NB4 (cell line): ENCODE measurements around the gene TADA3.
"Not testable (repeated sequence)": the region's sequence is repeated elsewhere in the genome, so short reads cannot be mapped to it uniquely, and the experiment has no call there.

Source experiments
- DNase-seq: peaks from one replicate; pipeline ENCODE4 v3.0.0; 2010; ENCODE audit warnings: low read depth
- H3K4me3 ChIP-seq: one replicate; pipeline ENCODE4 v1.5.1; 2011; ENCODE audit warnings: mild to moderate bottlenecking, low read depth, low read length, moderate library complexity
- CTCF ChIP-seq: IDR thresholded peaks from one replicate; pipeline ENCODE4 v1.5.1; 2012; ENCODE audit warnings: low read depth, low read length
- MYC ChIP-seq: IDR thresholded peaks from 2 replicates; pipeline ENCODE4 v1.6.1; 2011; ENCODE audit warnings: low read depth, low read length
- POLR2A ChIP-seq: IDR thresholded peaks from 2 replicates; pipeline ENCODE4 v1.6.1; 2011; ENCODE audit warnings: mild to moderate bottlenecking; ENCODE audit not compliant: insufficient read length; ENCODE audit errors: extremely low read depth
- TF ChIP-seq, protein P1 (sequence below): IDR thresholded peaks from 2 replicates; pipeline ENCODE4 v1.6.1; 2011; ENCODE audit warnings: low read depth, low read length

The TADA3 gene

DNA sequence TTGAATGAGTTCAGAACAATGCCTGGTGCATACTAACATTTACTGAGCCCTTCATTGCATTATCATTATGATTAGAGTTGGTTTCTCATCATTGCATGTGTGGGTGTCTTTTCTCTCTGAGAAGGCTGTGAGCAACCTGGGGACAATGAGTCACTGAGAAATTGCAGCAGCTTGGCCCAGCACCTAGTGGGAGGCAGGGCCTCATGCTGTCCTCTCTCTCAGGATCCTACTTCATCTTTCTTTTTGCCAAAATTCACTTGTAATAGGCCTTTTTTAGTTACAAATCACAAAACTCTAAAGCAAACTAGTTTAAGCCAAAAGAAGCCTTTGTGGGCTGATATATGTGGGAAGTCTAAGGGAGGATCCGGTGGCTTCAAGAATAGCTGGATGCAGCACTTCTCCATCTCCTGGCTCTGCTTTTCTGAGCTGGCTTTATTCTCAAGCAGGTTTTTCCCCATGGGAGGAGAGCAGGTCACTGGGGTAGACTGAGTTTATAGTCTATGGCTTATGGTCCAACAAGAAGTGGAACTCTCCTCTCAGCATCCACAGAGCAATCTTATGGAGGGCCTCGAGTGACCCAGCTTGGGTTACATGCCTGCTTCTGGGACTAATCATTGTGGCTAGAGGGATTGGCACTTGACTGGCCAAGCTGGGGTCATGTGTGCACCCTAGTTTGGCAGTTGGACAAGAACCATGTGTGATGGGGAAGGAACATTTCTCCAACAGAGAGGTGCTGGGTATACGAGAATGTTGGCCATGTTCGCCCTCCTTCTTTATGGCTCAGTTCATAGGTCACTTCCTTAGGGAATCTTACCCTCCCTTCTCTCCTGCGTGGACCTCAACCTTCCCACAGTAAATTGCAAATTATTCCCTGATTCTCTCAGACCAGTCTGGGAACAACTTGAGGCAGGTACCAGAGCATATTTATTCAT is 13.9 kb downstream of the TADA3 start:
- no peak for TF ChIP-seq MYC
- no peak for TF ChIP-seq POLR2A
- no peak for TF ChIP-seq CTCF
- TF ChIP-seq, protein P1, sequence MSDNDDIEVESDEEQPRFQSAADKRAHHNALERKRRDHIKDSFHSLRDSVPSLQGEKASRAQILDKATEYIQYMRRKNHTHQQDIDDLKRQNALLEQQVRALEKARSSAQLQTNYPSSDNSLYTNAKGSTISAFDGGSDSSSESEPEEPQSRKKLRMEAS: no peak
- H3K4me3 ChIP-seq: no peak overlapping the region
- peak; percentile 78 for DNase-seq

DNA sequence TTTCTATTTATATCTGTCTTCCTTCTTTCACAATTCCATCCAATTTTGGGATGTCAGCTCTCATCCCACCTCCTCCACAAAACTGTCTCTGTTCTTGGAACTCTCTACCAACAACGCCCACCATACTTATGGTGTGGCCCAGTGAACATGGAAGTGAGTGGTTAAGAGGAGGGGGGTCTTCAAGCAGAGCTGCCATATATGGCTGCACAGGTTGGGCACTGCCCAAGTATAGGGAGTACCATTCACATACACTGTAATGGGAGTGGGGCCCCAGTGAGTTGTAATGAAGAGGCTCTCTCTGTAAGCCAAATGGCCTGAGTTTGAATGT is 14.6 kb downstream of the TADA3 start:
- no peak for DNase-seq
- no peak overlapping the region for H3K4me3 ChIP-seq
- TF ChIP-seq, protein P1: no peak
- TF ChIP-seq POLR2A (no peak), CTCF (no peak), MYC (no peak)

DNA sequence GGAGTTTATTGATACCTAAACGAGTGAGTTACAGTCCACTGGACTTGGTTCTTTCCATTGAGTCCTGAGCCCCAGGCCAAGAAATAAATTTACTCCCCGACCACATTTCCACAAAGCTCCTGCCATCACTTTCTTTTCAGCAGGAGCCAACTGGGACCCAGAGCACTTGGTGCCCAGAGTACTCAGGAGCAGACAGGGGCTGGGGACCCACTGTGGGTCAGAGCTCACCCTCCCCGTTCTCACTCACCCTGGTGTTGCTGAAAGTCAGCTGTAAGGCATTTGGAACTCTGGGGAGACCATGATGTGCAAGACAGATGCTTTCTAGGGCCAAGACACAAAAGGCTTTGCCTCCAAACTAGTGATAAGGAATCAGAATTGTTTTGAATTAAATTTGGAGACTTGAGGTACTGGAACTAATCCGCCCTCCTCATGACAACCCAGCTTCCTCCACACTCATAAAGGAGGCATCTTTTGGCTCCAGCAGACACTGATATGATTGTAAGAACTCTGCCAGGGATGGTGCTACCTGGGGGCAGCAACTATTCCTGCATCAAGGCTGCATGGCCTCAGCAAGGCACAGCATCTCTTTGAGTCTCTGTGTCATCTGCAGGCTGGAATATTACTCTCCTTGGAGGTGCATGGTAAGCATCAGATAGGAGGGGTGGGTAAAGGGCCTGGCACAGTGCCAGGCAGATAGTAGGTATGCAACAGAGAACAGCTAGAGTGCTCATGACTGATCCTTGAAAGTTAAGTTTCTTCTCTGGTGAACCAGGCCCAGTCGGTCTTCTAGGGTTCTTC is 15.2 kb downstream of the TADA3 start:
- no peak for TF ChIP-seq CTCF
- no peak for TF ChIP-seq MYC
- TF ChIP-seq, protein P1: no peak
- no peak for TF ChIP-seq POLR2A
- H3K4me3 ChIP-seq: no peak overlapping the region
- no peak for DNase-seq

DNA sequence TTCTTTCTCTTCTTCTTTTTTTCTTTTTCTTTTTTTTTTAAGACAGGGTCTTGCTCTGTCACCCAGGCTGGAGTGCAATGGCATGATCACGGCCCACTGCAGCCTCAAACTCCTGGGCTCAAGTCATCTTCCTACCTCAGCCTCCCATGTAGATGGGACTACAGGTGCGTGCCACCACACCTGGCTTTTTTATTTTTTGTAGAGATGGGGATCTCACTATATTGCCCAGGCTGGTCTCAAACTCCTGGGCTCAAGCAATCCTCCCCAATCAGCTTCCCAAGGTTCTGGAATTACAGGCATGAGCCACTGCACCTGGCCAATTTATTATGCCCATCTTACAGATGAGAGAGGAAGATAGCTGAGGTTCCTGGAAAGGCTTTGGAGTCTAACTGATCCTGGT is 21.3 kb downstream of the TADA3 start:
- H3K4me3 ChIP-seq, DNase-seq: not testable (repeated sequence)

- TF ChIP-seq CTCF: no peak
- TF ChIP-seq MYC: no peak
- TF ChIP-seq POLR2A: no peak
- TF ChIP-seq, protein P1: no peak
- H3K4me3 ChIP-seq: peak overlapping the region; percentile 21
- no peak for DNase-seq
Observed at GRCh38 chr3:9770276-9770812, 21.9 kb downstream of the TADA3 start.
